HG02763 (cell line): ENCODE data around the gene LRRTM4.

Source experiments
- ATAC-seq: cut with Tn5 transposase; IDR thresholded peaks from one replicate; pipeline ENCODE4 v1.9.1; 2021; ENCODE audit warnings: mild to moderate bottlenecking, moderate library complexity; ENCODE audit not compliant: unreplicated experiment

LRRTM4 gene

GRCh38 chr2:77479395-77479794 is 42.8 kb downstream of the LRRTM4 start:
- no peak for ATAC-seq

- ATAC-seq: no peak
These were observed 52.1 kb downstream of the LRRTM4 start for GRCh38 chr2:77470096-77470495.

- ATAC-seq: no peak
These were observed 53.1 kb downstream of the LRRTM4 start for GRCh38 chr2:77469106-77469505.

GRCh38 chr2:77459840-77460239 is 62.3 kb downstream of the LRRTM4 start:
- no peak for ATAC-seq

- no peak for ATAC-seq
These were observed 64.0 kb downstream of the LRRTM4 start for GRCh38 chr2:77458216-77458615.

- no peak for ATAC-seq
These were observed 64.5 kb downstream of the LRRTM4 start for GRCh38 chr2:77457665-77458064.

- ATAC-seq: no peak
These were observed 79.1 kb downstream of the LRRTM4 start for GRCh38 chr2:77443076-77443475.

- no peak for ATAC-seq
These were observed 87.3 kb downstream of the LRRTM4 start for GRCh38 chr2:77434880-77435279.

- no peak for ATAC-seq
These were observed 93.2 kb downstream of the LRRTM4 start for GRCh38 chr2:77428946-77429345.

- ATAC-seq: no peak
These were observed 100.2 kb downstream of the LRRTM4 start for GRCh38 chr2:77421971-77422370.

- no peak for ATAC-seq
These were observed 103.6 kb downstream of the LRRTM4 start for GRCh38 chr2:77418537-77418936.

- no peak for ATAC-seq
These were observed 118.0 kb downstream of the LRRTM4 start for GRCh38 chr2:77404189-77404588.

- no peak for ATAC-seq
These were observed 123.1 kb downstream of the LRRTM4 start for GRCh38 chr2:77398970-77399600.

GRCh38 chr2:77397763-77398162 is 124.4 kb downstream of the LRRTM4 start:
- ATAC-seq: no peak

GRCh38 chr2:77395011-77395410 is 127.2 kb downstream of the LRRTM4 start:
- ATAC-seq: no peak

- no peak for ATAC-seq
These were observed 131.1 kb downstream of the LRRTM4 start for GRCh38 chr2:77391119-77391518.

GRCh38 chr2:77387324-77387723 is 134.9 kb downstream of the LRRTM4 start:
- ATAC-seq: no peak

GRCh38 chr2:77372636-77373035 is 149.5 kb downstream of the LRRTM4 start:
- ATAC-seq: no peak

GRCh38 chr2:77370511-77370910 is 151.7 kb downstream of the LRRTM4 start:
- no peak for ATAC-seq

GRCh38 chr2:77363277-77363676 is 158.9 kb downstream of the LRRTM4 start:
- ATAC-seq: no peak

- no peak for ATAC-seq
These were observed 173.4 kb downstream of the LRRTM4 start for GRCh38 chr2:77348821-77349220.

GRCh38 chr2:77336013-77336412 is 186.2 kb downstream of the LRRTM4 start:
- no peak for ATAC-seq
